ENCODE data around the gene CFDP1.

CFDP1 gene

GRCh38 chr16:75262800-75263127, 170.5 kb downstream of the CFDP1 start:
- DNase-seq = no peak

- no peak for DNase-seq
Measured at GRCh38 chr16:75262104-75262799, 171.1 kb downstream of the CFDP1 start.

GRCh38 chr16:75261590-75262078, 171.7 kb downstream of the CFDP1 start:
- no peak for DNase-seq

DNA sequence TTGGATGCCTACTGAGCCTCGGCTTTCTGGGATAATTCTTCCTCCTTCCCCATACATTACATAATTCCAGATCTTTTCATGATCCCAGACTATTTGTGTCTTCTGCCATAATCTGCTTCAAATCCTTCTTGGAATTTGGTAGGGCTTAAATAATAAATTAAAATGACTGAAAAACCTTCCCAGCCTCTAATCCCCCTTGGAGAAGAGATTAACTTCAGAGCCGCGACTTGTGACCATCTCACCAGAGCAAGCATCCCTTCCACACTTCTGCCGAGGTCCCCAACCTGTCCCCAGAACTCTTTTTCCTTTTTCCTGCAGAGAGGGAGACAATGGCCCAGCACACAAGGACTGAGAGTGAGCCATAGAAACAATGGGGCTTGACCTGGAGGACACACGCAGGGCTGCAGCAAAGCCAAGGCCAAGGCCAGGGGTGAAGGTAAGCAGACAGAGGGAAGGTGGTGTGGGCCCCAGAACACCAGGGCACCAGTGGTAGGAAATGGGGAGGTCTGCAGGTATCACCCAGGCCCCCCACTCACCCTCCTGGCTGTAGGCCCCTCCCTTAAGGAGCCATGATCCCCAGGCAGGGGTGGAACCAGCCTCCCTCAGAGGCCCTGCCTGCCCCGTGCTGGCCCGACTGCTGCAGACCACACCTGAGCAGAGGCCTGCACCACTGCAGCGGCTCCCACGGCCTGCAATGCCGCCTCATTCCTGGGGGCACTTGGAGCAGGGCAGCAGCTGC, 172.3 kb downstream of the CFDP1 start:
- DNase-seq = no peak

GRCh38 chr16:75258807-75259141, 174.5 kb downstream of the CFDP1 start:
- DNase-seq = no peak

DNA sequence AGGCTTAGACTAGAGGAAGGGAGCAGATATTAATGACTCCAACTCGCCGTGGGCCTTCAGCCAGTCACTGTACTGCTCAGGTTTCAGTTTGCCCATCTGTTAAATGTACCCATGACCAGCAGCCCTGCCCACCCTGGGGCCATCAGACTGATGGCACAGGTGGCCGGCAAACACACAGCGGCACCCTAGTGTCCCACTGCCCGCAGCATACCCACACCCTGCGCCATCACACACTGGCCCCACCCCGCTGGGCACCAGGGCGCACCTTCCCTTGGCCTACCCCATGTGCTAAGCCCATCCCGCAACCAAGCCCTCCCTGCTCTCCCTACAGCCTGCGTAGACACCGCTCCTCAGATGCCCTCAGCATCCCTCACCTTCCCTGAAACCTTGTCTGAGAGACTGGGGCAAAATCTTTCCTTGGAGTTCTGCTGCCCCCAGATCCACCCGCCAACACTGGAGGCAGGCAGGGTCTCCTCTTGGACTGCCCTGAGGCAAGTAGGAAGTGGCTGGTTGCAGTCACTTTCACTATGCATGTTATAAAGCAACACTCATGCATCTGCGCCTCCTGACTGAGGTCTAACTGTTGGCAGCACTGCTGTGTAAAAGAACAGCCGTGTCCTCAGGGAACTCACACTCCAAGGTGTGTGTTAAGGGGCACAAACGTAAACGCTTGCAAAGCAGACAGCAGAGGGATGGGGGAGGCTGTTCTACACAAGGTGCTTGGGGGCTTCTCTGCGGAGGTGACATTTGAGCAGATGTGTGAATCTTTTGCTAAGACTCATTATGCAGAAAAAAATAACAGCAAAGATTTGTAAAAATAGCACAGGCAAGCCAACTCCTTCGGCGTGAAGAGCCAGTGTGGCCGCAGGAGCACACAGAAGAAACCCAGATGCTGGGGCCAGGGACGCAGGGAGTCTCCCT, 175.2 kb downstream of the CFDP1 start:
- DNase-seq = no peak

DNA sequence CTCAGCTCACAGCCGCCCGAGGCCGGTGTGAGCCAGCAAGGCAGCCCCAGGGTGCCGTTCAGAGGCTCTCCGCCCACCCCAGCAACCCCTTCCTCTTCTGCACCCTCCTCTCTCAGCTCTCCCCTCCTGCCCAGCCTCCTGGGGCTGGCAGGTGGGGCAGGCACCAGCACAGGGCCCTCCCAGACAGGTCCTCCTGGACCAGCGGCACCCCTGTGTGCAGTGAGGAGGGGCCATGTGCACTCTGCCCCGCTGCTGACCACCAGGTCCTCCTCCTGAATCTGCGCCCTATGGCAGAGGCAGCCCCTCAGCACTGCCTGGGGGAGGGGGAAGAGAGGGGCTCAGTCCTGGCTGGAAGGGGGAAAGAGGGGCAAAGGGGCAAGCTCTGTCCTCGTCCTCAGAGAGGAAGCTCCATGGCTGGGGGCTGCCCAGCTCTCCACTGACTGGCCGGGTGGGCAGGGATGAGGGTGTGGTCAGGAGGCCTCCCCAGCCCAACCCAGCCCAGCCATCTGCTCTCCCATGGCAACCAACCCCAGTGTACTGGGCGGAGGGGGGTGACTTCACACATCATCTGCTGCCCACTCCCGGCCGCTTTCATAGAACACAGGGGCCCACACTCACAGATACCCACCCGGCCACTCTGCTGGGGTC, 176.5 kb downstream of the CFDP1 start:
- no peak for DNase-seq

DNA sequence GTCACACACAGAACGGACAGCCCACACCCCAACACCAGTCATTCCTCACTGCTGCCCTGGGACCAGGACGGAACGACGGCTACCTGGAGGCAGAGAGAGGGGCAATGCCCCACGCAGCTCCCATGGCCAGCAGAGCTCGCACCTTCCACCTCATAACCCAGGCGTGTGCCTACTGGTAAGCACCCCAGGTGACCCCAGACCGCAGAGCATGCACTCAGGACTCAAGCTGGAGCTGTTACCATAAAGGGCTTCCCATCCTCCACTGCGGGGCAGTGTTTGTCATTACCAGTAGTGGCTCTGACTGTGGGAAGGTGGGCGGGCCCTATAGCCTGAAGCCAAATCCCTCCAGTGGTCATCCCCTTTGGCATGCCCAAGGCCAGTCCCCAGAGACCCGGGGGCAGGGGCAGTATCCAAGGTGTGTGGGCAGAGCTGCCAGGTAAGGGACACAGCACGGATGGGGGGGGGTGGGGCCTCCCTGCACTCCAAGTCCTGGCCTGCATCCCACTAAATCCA, 177.2 kb downstream of the CFDP1 start:
- no peak for DNase-seq

GRCh38 chr16:75254359-75254837, 178.9 kb downstream of the CFDP1 start:
- DNase-seq = no peak

DNA sequence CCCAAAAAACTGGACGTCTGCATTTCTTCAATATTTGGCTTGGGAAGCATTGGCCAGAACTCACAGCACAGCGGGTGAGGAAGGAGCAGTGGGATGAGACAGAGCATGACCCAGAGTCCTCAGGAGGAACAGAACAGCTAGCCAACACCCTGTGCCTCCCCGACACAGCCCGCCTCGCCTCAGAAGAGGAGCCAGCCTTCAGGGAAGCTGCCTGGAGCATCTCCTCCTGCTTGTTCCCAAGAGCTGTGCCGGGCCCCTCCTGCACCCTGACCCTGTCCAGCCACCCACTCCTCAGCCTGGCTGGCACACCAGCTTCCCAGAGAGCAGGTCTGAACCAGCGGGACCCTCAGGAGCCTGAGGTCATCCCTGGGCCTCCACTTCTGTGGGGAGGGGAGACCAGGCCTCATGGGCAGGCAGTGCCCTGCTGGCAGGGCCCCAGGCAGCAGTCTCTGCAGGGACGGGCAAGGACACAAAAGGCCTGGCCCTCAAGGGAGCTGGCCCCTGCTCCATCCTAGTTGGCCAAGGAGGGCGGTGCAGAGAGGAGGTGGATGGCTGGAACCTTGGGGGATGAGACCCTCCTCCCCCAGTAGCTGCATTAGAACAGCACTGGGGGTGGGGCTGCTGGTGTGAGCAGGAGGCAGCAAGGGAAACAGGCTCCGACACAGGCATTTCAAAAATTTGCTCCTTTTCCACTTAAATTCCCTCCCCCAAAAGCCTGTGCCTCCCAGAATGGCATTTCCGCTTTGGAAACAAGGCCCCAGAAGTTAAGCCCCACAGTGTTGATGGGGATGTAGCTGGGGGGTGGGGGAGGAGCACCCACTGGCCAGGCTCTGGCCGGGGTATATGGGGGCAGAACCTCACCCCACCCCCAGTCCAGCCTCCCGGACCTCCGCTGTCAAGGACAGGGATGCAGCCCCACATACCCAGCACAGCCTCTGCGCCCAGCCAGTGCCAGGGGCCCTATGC, 180.1 kb downstream of the CFDP1 start:
- no peak for DNase-seq

DNA sequence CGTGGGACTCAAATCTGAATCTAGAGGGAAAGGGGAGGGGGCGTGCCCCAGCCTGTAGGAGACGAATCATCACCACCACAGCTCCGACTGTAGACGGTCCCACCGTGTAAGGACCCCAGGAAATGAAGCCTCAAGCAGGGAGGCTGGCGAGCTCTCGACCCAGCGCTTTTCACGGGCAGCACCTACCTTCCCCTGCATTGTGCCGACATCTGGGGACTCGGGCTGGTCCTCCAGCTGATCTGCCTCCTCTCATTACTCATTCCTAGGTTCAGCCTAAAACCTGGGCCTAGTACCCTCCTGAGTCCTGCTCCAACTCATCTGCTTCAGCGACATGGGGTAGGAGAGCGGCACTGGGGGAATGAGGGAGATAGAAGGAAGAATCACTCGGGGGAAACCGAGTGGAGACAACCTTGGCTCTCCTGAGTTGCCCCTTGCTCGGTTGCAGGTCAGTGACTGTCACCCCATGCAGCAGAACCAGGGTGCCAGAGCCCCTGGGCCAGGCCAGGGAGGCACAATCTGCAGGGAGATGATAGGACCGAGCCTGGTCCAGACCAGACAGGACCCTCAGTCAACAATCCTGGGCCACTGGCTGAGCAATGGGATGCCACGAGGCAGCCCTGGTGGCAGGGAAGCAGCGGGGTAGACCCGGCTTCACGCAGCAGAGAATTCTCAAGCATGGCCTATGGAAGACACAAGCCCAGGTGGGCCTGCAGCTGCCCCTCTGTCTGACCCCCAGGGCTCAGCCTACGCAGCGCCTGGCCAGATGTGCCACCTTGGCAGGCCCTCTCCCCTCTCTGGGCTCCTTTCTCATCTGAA, 181.0 kb downstream of the CFDP1 start:
- DNase-seq = no peak

DNA sequence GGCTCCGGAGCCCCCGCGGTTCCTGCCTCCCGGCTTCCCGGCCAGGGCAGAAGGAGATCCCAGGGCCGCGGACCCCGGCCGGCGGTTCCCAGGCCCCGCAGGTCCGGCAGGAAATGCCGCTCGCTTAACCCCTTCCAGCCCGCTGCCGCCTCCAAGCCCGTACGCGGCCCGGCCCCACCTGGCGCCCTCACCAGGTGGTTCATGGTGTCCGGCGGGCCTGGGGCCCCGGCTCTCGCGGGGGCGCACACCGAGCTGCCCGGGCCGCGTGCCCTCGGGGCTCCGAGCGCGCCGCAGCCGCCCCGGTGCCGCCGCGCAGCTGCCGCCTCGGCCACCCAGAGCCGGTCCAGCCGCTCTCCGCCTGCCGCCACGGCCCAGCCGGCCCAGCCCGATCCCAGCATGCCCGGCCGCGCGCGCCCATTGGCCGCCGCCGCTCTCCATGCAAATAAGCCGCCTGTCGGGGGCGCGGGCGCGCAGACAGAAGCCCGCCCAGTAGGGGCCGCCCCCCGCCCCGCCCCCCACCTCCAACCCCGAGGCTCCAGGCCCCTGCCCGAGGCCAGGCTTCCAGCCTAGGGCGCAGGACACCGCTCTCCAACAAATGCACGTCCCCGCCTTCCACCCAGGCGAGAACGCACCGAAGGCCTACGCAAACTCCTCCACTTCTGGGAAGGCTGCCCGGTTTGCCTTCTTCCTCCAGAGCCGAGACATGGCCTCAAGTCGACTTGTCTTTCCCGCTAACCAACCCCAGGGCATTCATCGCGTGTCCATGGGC, 181.8 kb downstream of the CFDP1 start, which contains the start of gene BCAR1:
BCAR1 (minus strand) TSS at position 345 of the 769 bp plus-strand sequence; CDS start at position 203, 142 bp downstream.
- no peak for DNase-seq

DNA sequence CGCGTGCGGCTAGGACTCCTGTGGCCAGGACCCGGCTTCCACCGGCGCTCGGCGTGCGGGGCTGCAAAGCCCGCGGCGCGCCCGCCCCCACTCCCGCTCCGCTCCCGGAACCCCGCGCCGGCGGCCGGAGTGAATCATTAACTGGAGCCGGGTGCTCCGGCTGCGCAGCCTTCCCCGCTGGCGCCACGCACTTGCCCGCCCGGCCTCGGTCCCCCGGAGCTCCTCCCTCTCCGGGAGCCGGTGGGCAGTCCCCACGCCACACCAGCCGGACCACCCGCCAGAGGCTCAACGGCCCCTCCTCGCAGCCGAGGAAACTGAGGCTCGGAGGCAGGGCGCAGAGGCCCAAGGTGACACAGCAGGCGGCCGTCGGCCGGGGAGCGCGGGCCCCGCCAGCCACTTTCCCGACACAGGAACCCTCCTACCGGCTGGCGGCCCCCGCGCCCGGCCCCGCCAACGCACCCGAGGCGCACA, 182.5 kb downstream of the CFDP1 start:
- no peak for DNase-seq

DNA sequence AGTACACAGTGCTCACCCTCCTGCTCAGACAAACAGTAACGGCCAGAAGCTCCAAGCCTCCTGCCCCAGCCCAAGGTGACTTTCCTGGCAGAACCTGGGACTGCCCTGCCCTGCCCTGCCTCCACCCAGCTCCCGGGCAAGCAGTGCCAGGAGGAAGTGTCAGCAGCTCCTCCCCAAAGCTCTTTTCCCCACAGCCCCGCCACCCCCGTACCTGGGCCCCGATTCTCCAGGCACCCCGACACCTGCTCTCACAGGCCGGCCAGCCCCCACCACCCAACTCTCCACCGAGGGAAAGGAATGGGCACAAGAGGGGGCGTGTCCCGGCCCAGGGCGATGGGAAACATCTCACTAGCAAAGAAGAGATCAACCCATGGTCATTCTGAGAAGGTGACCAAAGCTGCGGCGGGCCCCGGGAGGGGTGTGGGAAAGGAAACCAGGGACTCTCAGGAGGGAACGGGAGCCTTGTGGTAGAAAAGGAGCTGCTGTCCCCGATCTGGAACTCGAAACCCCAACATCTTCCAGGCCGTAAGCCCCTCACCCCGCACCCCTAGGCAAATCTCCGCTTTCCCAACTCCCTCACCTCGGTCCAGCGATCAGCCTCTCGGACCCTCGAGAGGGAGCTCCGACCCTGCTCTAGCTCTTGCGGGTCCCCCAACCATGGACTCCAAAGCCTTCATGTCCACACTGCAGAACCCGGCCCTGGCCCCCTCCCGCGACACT, 183.1 kb downstream of the CFDP1 start:
- DNase-seq = no peak

DNA sequence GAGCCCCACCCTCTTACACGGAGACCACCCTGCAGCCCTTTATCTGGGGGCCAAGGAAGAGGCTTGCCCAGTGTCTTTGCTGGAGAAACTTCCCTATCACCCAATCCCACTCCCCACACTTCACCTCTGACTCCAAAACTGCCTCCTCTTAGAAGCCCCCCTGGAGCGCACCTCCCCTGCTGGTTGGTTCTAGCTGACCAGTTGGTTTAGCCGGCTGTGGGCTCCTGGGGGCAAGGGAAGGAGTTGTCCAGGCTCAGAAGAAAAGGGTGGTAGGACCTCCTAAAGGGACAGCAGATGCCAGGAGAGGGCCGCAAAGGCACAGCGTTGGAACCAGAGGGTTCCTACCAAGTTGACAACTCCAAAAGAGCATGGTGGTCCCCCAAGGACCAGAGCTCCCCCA, 183.9 kb downstream of the CFDP1 start:
- no peak for DNase-seq

GRCh38 chr16:75248536-75249380, 184.5 kb downstream of the CFDP1 start:
- DNase-seq = no peak

DNA sequence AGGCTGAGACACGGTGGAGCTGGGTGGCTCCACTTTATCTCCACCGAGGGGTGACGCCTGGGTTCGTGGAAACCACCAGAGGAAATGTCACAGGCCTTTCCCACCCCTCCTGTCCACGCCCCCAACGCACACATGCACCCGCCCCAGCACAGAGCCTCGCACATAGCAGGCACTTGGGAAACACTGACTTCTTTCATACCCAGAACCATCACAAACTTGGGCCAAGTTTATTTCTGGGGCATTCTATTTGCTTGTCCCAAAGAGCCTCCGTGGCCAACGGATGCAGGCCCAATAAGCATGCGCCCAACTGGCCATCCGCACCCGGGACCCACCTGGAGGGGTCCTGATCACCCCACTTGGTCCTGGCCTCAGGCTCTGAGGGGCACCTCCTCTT, 185.2 kb downstream of the CFDP1 start:
- DNase-seq = no peak

- DNase-seq = no peak
Measured at GRCh38 chr16:75247249-75247648, 186.1 kb downstream of the CFDP1 start.

All from CD4-positive, alpha-beta T cell treated with Interleukin-17A for 1 hour (primary cell).